Panc1 (cell line): ENCODE results near the gene CCND1. TPM values are rescaled to one million over a fixed set of nuclear protein-coding genes. Genes with fewer than 3 reads are reported as not detected.

Experiments used
- ATAC-seq: fragments of 200-7000 bp; cut with Tn5 transposase; 2 replicates; pipeline ENCODE4 v1.9.1; 2020; ENCODE audit warnings: mild to moderate bottlenecking, moderate library complexity
- BruUV-seq: library from RNA; stranded (reverse); fragments of 400-500 nt; replicated peaks from 2 replicates; lab custom pipeline; 2021; lab: Mats Ljungman, UMichigan
- CTCF ChIA-PET: fragments of 300-600 bp; sonication (Branson Sonifier 250); formaldehyde crosslinking; loops from one replicate; lab custom pipeline; 2022; ENCODE audit warnings: antibody characterized with exemption; lab: Charles Lee
- POLR2A ChIA-PET: fragments of 300-600 bp; sonication (Branson Sonifier 250); formaldehyde crosslinking; loops from one replicate; lab custom pipeline; 2022; ENCODE audit warnings: antibody characterized with exemption; lab: Charles Lee
- DNase-seq: peaks from one replicate; pipeline ENCODE4 v3.0.0-alpha.2; 2010; ENCODE audit warnings: low read depth, low spot score
- H3K27ac ChIP-seq: 2 replicates; pipeline ENCODE4 v1.5.1; 2011; ENCODE audit warnings: mild to moderate bottlenecking, low read length, inconsistent platforms
- H3K27me3 ChIP-seq: fragments of 200-500 bp; sonication (Bioruptor generic); 2 replicates; pipeline ENCODE4 v1.6.0; 2014; ENCODE audit warnings: low read length, inconsistent platforms; ENCODE audit not compliant: control insufficient read depth, insufficient read depth
- H3K36me3 ChIP-seq: fragments of 200-500 bp; sonication (Bioruptor generic); 2 replicates; pipeline ENCODE4 v1.5.1; 2014; ENCODE audit warnings: inconsistent platforms, mild to moderate bottlenecking, low read length, moderate library complexity; ENCODE audit not compliant: control insufficient read depth, insufficient read depth
- H3K4me1 ChIP-seq: 2 replicates; pipeline ENCODE4 v1.5.1; 2011; ENCODE audit warnings: inconsistent platforms, mild to moderate bottlenecking, low read length, moderate library complexity; ENCODE audit not compliant: control insufficient read depth, insufficient read depth
- H3K4me3 ChIP-seq, 2 experiments: 2 replicates each; pipeline ENCODE4 v1.5.1; 2011 to 2012; ENCODE audit warnings: low read depth in 2 of 2, low read length in 2 of 2, mild to moderate bottlenecking in 2 of 2, inconsistent platforms in 1 of 2, moderate library complexity in 1 of 2
- H3K9me3 ChIP-seq: fragments of 200-500 bp; sonication (Bioruptor generic); 2 replicates; pipeline ENCODE4 v1.5.1; 2014; ENCODE audit warnings: low read depth, mild to moderate bottlenecking, inconsistent platforms, low read length, moderate library complexity; ENCODE audit not compliant: control insufficient read depth, insufficient read depth
- POLR2AphosphoS5 ChIP-seq: IDR thresholded peaks from 2 replicates; pipeline ENCODE4 v1.6.1; 2012; ENCODE audit warnings: mild to moderate bottlenecking, low read depth, low read length, moderate library complexity
- SIN3A ChIP-seq: IDR thresholded peaks from 2 replicates; pipeline ENCODE4 v1.6.1; 2012; ENCODE audit warnings: low read depth, mild to moderate bottlenecking, low read length, moderate library complexity, borderline replicate concordance; ENCODE audit not compliant: insufficient read depth
- TCF7L2 ChIP-seq: IDR thresholded peaks from 2 replicates; pipeline ENCODE4 v1.6.1; 2011; ENCODE audit warnings: mild to moderate bottlenecking, low read depth, low read length, inconsistent platforms
- in situ Hi-C: cut with HindIII; loops from 2 replicates; pipeline ENCODE4 v1.10.0; 2016; ENCODE audit warnings: low sequenced_read_pairs, low pct_unique_long_range_greater_than_20kb
- intact Hi-C: fragments of 100-400 bp; cut with micrococcal nuclease; formaldehyde crosslinking; loops from one replicate; pipeline ENCODE4 v1.10.0; 2022; ENCODE audit not compliant: unreplicated experiment
- total RNA-seq: library from RNA; stranded (reverse); gene quantifications from one replicate; pipeline ENCODE4 v1.2.1, GENCODE V29; 2021; ENCODE audit not compliant: unreplicated experiment
- TF ChIP-seq, protein P1 (sequence below): fragments of 450-650 bp; IDR thresholded peaks from 2 replicates; pipeline ENCODE4 v1.5.1; 2017; ENCODE audit warnings: mild to moderate bottlenecking
- TF ChIP-seq, protein P2 (sequence below), 2 experiments: IDR thresholded peaks; 2 replicates each; pipeline ENCODE4 v1.6.1; 2011 to 2012; ENCODE audit warnings: low read depth in 2 of 2, control low read depth in 1 of 2, low read length in 1 of 2, mild to moderate bottlenecking in 1 of 2, moderate library complexity in 1 of 2; ENCODE audit not compliant: insufficient read depth in 1 of 2

CCND1 gene
- total RNA-seq, 1 experiment from 2014 or later: 259 TPM

DNA sequence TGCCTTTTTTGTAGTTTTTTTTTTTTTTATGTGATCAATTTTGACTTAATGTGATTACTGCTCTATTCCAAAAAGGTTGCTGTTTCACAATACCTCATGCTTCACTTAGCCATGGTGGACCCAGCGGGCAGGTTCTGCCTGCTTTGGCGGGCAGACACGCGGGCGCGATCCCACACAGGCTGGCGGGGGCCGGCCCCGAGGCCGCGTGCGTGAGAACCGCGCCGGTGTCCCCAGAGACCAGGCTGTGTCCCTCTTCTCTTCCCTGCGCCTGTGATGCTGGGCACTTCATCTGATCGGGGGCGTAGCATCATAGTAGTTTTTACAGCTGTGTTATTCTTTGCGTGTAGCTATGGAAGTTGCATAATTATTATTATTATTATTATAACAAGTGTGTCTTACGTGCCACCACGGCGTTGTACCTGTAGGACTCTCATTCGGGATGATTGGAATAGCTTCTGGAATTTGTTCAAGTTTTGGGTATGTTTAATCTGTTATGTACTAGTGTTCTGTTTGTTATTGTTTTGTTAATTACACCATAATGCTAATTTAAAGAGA, 12.5 kb downstream of the CCND1 start:
- TF ChIP-seq POLR2AphosphoS5: no peak
- intact Hi-C loops: no loop called here
- POLR2A ChIA-PET: interaction anchor here (0.7 kb wide), 1 partner anchor 603 kb away, joined by 3 read pairs; no protein-coding TSS in a partner anchor
- H3K27me3 ChIP-seq: no peaks in the 10 kb centered on the region
- in situ Hi-C loops: no loop called here
- no peak for ATAC-seq
- H3K4me3 ChIP-seq: no peak overlapping the region
- no peaks in the 10 kb centered on the region for H3K9me3 ChIP-seq
- no peak for DNase-seq
- H3K27ac ChIP-seq: no peak overlapping the region; the same call in 1 of the 2 replicates
- H3K36me3 ChIP-seq: peaks cover 20% of the 10 kb centered on the region
- H3K4me1 ChIP-seq: peaks cover 33% of the 10 kb centered on the region
- CTCF ChIA-PET: no interaction called here
- no TSS peak for BruUV-seq

DNA sequence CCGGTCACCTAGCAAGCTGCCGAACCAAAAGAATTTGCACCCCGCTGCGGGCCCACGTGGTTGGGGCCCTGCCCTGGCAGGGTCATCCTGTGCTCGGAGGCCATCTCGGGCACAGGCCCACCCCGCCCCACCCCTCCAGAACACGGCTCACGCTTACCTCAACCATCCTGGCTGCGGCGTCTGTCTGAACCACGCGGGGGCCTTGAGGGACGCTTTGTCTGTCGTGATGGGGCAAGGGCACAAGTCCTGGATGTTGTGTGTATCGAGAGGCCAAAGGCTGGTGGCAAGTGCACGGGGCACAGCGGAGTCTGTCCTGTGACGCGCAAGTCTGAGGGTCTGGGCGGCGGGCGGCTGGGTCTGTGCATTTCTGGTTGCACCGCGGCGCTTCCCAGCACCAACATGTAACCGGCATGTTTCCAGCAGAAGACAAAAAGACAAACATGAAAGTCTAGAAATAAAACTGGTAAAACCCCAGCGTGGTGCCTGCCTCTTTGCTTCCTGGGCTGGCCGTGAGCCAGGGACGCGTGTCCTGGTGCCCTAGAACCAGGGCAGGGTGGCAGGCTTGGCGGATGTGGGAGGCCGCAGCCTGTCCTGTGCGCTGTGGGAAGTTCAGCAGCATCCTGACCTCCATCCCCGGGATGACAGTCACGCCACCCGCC, 13.2 kb downstream of the CCND1 start:
- peaks cover 15% of the 10 kb centered on the region for H3K36me3 ChIP-seq
- in situ Hi-C loops (no loop called here), intact Hi-C loops (no loop called here)
- H3K4me1 ChIP-seq: peaks cover 33% of the 10 kb centered on the region
- peak overlapping the region; percentile 29 for H3K27ac ChIP-seq
- ChIA-PET CTCF (no interaction called here), POLR2A (interaction anchor here (0.7 kb wide), 1 partner anchor 603 kb away, joined by 3 read pairs; no protein-coding TSS in a partner anchor)
- no peak for DNase-seq
- no peaks in the 10 kb centered on the region for H3K27me3 ChIP-seq
- H3K9me3 ChIP-seq: no peaks in the 10 kb centered on the region
- no TSS peak for BruUV-seq
- TF ChIP-seq POLR2AphosphoS5 (no peak), SIN3A (no peak), TCF7L2 (no peak)
- TF ChIP-seq, protein P1, sequence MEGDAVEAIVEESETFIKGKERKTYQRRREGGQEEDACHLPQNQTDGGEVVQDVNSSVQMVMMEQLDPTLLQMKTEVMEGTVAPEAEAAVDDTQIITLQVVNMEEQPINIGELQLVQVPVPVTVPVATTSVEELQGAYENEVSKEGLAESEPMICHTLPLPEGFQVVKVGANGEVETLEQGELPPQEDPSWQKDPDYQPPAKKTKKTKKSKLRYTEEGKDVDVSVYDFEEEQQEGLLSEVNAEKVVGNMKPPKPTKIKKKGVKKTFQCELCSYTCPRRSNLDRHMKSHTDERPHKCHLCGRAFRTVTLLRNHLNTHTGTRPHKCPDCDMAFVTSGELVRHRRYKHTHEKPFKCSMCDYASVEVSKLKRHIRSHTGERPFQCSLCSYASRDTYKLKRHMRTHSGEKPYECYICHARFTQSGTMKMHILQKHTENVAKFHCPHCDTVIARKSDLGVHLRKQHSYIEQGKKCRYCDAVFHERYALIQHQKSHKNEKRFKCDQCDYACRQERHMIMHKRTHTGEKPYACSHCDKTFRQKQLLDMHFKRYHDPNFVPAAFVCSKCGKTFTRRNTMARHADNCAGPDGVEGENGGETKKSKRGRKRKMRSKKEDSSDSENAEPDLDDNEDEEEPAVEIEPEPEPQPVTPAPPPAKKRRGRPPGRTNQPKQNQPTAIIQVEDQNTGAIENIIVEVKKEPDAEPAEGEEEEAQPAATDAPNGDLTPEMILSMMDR: no peak
- TF ChIP-seq, protein P2, sequence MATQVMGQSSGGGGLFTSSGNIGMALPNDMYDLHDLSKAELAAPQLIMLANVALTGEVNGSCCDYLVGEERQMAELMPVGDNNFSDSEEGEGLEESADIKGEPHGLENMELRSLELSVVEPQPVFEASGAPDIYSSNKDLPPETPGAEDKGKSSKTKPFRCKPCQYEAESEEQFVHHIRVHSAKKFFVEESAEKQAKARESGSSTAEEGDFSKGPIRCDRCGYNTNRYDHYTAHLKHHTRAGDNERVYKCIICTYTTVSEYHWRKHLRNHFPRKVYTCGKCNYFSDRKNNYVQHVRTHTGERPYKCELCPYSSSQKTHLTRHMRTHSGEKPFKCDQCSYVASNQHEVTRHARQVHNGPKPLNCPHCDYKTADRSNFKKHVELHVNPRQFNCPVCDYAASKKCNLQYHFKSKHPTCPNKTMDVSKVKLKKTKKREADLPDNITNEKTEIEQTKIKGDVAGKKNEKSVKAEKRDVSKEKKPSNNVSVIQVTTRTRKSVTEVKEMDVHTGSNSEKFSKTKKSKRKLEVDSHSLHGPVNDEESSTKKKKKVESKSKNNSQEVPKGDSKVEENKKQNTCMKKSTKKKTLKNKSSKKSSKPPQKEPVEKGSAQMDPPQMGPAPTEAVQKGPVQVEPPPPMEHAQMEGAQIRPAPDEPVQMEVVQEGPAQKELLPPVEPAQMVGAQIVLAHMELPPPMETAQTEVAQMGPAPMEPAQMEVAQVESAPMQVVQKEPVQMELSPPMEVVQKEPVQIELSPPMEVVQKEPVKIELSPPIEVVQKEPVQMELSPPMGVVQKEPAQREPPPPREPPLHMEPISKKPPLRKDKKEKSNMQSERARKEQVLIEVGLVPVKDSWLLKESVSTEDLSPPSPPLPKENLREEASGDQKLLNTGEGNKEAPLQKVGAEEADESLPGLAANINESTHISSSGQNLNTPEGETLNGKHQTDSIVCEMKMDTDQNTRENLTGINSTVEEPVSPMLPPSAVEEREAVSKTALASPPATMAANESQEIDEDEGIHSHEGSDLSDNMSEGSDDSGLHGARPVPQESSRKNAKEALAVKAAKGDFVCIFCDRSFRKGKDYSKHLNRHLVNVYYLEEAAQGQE (IDR thresholded peaks at IDR 0.05; ENCODE audit: insufficient read depth in 1 of 2, low read depth in 2 of 2, low read length in 1 of 2): no peak
- peak; percentile 44 for ATAC-seq
- peak overlapping the region in 1 of 2 experiments; percentile 23; a peak in 1 of 4 replicates for H3K4me3 ChIP-seq
